ENCODE measurements around the gene RFTN1.
A peak's percentile ranks its signal among the peaks of the same experiment; 100 is the strongest.

The RFTN1 gene

DNA sequence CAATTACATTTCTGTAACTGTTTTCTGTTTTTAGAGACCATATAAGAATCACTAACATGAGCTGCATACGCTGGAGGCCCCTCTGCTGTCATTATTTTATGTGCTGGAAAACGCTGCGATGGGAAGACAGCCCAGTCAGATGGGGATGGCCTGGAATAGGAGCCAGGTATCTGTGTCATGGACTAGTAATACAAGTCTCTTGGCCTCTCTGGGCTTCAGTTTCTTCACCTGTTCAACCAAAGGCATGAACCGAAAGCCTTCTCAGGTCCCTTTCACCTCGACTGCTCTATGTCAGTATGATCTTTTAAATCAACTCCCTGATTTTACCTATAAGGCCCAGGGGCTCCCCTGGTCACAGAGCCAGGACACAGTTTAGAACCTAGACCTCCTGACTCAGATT, 14.6 kb upstream of the RFTN1 start:
- no peak for DNase-seq

DNA sequence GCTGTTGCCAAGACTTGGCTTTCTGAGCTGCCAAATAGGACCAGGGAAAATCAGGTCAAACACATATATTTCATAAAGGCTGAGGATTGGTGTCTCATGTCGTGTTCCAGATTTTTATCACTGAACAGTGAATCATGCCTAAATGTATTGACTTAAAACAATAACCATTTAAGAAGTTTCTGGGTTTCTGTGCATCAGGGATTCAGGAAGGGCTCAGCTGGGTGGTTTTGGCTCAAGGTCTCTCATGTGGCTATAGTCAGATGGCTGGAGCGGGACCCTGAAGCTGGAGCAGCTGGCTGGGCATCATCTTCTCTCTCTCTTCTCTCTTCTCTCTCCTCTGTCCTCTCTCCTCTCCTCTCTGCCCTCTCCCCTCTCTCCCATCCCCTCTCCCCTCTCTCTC, 10.7 kb upstream of the RFTN1 start:
- no peak for DNase-seq

DNA sequence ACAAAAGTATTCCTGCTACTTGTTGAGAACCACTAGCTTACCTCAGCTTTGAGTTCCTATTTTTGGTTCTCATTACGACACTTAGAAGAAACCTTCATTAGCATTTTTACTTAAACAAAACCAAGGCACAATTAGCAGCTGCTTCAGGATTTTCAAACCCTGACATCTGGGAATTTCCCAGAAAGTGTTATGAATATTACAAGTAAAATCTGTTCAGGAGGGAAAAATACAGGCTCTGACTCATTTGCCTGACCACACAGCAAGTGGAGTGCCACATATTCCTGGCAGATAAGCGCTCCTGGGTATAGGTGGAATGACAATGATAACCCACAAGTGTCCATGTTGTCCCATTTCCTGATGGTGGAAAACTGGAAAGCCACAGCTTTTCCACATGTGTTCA, 10.3 kb upstream of the RFTN1 start:
- DNase-seq = peak; percentile 15

DNA sequence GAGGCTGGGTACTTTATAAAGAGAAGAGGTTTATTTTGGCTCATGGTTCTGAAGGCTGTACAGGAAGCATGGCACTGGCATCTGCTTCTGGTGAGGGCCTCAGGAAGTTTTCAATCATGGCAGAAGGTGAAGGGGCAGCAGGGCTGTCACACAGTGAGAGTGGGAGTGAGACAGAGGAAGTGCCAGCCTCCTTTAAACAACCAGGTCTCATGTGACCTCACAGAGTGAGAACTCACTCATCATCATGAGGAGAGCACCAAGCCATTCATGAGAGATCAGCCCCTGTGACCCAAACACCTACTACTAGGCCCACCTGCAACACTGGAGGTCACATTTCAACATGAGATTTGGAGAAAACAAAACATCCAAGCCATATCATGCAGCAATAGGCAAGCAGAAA, 9.3 kb upstream of the RFTN1 start:
- DNase-seq = no peak

DNA sequence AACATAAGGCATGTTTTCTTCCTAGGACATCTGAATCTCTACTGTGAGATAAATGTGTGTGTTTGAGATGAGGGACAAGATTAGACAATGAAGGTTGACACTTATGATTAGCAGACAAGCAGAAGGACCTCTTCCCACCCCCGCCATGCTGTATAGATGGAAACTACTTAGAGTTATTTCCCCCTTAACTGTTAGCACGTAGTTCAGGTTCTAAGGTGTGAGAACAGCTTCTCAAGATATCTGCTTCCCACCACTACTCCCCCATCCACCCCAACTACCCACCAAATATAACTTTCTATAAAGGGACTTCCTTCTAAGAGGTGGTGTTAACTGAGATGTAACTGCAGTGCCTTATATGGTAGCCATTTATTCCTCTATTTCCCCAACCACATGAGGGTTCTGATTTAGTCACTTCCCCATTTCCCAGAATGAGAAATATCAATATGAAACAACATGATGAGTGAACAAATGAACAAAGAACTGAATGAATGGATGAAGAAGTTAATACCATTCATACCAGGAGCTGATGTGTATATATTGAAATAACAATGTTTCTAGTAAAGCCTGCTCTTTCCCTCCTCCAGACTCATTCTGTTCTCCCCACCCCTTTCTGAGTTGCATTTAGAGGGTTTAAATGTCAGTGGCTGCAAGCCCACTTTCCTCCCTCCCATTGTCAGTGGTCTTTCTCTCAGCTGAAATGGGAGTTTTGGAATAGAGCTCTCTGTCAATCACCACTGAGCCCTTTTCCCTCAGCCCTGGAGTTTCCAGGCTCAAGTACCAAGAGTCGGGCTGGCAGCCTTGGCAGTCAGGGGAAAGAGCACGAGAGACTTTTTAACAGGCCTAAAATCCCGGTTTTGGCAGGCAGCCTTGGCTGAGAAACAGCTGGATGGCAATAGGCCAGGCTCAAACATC, 7.7 kb upstream of the RFTN1 start:
- peak; percentile 74 for DNase-seq

DNA sequence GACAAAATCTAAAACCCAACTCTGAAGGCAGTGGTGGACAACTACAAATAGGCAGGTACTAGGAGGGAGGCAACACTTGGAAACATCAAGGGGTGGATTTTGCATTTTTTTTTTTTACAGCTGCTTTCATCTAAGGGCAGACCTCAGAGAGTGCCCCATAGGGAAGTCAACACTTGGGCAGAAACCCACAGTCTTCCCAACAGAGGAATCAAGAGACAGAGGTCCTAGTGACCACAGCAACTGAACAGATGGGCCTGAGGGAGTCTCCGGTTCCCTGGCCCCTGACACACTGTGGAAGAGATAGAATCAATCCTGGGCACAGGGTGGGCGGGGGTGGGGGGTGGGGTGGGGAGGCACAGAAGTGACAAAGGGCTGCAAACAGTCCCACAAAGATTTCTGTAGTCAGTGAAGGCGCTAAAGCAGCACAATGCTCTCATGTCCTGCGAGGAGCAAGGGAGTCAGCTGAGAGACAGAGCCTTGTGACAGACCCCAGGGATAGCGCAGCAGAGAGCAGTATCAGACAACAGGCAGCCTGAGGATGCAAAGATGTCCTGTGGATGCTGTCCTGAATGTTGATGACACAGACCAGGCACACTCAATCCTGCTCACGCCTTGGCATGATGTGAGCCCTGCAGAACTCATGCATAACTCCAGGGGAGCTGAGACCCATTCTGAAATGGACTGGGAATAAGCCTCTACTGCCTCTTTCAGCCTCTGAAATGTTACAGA, 6.9 kb upstream of the RFTN1 start:
- DNase-seq = peak; percentile 68

DNA sequence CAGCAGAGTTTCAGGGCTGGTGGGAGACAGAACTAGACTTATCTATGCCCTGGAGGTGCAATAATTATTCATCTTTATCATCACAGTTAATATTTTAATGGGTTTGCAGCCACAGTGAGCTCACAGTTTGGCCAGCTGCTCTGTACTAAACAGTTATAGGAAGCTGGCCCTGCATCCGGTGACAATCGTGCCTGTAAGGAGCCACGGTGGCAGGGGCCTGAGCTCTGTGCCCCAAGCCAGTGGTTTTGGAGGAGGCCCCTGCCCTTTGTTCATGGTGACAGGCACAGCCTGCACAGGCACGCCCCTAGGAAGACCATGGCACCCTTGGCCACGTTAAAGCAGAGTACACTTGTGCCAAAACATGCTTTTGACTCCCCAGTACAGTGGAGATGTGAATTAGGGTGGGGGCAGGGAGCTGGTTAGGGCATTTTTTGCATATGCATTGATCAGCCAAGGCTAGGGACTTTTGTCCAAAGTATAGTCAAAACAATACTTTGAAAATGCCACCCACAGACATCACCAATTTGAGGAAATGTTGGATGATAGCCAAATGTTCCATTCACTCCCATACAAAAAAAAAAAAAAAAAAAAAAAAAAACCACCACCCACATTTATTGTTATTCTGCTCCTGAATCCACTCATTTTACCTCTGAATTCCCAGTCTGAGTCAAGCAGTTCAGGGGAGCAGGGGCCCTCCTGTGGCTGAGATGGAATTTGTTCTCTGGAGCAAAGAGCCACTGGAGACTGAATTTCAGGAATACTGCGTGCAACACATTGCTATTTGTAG, 3.4 kb upstream of the RFTN1 start:
- DNase-seq = no peak

DNA sequence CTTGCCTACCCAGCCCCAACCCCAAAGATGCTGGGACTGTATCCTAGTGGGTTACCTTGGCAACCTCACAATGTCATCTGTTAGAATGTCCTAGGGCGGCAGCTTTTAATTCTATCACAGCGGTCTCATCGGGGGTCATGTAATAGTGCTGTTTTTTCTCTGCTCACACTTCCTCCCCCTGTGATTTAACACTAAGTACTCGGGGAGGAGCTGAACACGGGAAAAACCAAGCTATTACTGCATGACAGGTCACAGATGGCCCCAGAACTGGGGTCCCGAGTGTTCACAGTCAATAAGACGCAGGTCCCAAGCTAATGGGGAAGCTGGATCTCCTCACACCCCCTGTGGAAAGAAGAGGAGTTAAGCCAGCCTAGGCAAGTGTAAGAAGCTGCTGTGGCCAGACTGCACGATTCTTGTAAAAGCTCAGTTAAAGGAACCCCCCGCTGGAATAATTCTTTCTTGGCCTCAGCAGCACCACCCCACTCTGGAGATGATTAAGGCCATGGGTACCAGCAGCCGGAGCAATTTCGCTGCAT, 2.5 kb upstream of the RFTN1 start:
- DNase-seq = no peak

DNA sequence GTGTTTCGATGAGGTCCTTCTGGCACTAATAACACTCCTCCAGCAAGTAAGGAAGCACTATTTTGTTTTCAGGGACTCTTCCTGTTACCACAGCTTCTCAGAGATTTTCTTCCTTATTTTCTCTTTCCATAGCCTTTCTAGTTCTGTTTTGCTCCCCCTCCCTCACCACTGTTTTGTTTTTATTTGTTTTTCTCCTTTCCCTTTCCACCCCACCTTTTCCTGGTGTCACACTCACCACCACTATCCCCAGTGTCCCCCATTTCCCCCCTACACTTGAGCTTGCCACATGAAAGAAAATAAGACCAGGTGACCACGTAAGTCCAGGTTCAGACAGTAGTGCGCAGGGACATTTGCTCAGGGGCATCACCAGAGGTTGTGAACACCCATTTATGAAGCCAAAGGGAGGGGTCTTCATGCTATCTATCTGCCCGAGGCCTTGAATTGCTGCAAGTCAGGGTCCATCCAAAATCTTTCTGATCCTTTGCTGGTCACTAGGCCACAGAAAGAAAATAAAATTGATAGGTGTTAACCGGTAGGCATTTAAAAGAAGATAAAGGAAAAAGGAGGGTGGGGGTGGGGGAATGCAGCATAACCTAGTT, 1.4 kb upstream of the RFTN1 start:
- peak; percentile 13 for DNase-seq

DNA sequence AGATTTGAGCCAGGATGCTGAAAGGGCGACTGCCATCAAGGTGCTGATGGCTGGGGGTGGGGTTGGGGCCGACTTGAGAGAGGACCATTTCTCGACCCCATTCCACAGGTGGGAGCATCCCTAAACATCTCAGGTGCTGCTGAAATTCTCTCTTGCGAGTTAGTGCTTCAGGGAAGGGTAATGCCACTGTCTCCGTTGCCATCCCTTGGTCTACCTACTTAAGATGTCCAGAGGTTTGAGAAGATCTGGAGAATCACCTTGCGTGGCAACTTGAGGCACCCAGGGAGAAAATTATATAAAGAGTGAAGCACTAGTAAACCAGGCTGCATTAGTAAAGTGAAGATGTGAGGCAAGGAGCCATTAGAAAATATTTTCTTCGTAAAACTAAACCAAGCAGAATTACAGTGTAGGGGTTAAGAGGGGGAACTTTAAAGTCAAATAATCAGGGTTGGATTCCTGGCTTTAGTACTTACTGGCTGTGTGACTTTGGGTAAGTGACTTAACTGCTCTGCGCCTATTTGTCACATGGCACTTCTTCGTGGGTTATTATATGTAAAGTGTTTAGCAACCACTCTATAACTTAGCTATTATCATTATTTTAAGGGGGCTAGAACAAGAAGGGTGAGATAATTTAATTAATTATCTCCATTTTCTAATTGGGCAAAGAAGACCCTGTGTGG, 662 bp upstream of the RFTN1 start:
- DNase-seq = no peak

DNA sequence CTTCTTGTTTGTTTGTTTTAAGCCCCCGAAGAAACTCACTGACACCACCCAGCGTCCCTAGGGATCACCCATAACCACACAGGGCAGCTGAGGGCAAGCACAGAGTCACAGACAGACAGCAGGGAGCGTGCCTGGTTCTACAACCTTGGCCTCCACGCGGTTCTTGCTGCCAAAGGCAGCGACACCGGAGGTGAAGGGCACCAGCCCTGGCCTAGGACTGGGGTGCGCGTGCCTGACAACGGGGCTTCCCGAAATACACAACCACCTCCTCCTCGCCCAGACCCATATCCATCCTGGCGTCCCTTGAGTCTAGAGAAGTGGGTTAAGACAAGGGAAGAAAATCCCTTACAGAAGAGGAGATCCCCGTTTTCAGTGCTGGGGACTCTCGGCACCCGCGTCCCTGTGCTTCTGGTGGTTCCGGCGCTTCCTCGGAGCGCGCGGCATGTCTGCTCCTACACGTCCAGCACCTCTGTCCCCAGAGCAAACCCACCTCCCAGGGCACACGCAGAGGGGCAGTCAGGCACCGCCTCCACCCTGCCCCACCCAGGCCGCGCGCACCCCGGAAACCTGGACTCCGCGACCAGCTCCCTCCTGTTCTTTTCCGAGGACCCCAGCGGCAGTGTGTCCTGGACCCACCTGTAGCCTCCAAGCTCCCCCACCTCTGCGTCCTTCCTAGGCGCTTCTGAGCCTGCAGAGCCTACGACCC, 911 bp downstream of the RFTN1 start:
- no peak for DNase-seq

DNA sequence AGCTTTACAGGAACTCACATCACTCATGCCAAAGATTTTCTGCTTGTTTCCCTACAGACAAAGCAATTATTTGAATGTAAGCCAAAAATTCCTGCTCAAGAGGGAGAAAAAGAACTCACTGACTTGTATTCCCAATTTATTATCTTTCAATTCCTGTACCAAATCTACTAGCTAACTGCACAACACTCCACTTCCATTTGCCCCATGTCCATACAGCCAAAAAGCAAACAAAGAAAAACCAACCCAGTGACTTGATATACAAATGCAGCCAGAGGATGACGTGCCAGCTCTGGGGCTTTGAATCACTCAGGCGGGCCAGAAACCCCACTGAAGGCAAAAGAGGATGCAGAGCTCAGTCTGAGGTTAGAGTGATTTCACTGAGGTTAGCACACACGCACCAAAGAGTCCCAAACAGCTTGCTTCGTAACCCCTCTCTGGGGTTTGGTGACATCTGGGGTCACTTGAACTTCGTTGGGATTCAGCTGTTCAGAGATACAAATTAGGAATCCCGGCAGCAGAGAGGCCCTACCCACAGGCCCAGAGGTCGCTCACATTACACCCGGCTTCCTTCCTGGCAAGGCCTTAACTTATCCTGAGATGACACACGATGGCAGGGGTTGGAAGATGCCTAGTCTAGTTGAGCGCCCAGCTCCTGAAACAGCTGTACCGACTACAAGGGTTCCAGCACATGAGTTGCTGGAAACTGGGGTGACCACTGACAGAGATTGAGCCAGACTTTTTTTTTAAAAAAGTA, 1.6 kb downstream of the RFTN1 start:
- DNase-seq = peak; percentile 99

DNA sequence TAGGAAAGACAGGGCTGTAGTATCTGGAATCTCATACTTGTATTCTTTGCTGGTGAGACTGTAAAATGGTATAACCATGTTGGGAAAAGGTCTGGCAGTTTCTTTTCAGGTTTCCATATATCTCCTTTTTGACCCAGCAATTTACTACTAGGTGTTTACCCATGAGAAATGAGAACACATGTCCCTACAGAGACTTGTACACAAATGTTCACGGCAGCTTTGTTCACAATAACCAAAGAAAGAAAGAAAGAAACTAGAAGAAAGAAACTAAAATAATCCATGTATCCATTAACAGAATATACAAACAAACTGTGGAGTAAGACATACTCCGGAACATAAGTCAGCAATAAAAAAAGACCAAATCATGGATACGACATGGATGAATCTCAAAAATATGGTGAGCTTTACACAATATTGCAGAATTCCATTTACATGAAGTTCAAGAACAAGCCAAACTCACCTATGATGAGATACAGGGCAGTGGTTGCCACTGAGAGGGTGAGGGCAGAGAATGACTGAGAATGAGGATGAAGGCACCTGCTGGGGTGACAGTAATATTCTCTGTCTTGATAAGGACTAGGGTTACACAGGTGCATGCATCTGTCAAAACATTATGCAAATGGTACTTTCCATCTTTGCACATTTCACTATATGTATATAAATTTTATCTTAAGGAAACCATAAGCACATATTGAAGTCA, 2.7 kb downstream of the RFTN1 start:
- DNase-seq = no peak

DNA sequence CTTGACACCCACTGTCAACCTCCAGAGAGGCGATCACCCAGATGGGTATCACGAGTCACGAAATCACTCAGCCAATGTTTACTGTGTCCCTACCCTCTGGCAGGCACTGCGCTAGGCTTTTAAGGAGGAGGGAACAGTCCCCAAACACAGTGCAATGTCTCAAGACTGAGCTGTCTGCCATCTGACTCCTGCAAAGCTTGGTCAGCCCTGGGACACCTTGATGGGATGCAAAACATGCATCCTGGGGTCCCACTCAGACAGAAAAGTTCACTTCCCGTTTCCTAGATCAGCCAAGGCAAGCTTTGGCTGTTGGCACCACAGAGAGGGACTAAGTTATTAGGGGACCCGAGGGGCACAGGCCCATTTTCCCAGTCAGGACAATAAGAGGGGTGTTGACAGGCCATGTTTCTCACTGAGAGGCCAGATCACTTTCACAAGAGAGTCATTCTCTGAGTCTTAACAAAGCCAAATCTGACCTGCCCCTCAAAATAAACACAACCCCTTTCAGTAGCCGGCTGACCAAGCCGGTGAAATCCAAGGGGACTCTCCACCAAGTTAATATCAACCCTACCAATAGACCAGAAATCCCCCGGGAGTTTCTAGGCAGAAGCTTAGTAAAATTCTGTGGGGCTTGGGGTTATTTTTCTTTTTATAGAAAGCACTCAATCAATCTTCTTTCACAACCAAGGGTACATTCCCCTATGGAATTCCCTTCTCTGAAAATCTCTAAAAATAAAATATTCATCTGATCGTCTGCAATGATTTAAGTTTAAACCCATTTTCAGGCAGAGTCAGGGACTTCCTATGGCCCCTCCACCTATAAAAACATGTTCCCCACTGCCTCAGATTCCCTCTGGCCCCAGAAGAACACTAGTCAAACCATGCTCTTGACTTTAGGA, 3.5 kb downstream of the RFTN1 start:
- DNase-seq = no peak

DNA sequence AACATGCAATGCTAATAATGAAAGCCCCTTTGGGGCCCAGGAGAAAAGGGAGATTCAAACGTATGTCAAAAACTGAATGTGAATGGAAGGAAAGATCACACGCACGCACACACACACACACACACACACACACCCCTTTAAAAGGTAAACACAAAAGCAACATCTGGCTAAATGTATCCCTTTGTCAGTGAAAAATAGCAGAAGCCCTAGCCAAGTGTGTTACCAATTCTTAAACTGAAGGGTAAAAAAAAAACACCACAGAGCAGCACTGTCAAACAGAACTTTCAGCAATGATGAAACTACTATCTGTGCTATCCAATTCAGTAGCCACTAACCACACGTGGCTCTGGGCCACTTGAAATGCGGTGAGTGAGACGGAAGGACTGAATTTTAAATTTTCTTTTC, 4.9 kb downstream of the RFTN1 start:
- peak; percentile 87 for DNase-seq

DNA sequence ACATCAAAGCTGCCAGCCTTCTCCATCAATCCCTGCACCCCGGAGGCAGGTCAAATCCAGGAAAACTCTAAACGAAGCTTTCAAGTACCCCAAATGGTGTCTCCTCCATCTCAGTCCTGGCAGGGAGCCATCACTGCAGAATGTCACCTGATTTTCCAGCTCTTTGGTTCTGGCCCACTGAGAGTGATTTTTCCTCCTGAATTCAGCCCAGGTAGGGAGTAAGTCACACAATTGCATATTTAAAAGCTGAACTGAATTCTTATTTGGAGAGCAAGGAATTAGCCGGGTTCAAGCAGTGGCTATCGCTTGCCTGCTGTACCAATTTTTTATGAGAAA, 5.3 kb downstream of the RFTN1 start:
- no peak for DNase-seq

DNA sequence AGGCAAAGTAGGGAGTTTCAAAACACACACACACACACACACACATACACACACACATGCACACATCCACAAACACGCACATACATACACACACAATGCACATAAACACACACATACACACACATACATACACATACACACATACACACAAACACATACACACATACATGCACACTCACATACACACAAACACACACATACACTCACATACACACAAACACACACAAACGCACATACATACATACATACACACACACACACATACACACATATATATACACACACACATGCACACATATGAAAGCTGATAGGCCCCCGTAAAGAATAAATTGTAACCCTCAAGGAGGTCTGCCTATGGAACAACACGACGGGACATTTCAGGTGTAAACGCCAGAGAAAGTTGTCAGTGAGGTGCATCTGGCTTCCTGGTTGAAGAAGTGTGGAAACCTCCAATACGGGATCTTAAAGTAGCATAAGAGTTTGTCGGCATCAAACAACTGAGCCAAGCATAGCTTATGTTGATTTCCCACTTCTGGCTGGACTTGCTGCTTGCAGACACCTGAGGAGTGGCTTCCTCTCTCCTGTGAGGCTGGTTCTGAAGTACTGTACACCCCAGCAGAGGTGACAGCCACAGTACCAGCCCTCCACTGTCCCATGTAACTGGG, 5.8 kb downstream of the RFTN1 start:
- DNase-seq = no peak

DNA sequence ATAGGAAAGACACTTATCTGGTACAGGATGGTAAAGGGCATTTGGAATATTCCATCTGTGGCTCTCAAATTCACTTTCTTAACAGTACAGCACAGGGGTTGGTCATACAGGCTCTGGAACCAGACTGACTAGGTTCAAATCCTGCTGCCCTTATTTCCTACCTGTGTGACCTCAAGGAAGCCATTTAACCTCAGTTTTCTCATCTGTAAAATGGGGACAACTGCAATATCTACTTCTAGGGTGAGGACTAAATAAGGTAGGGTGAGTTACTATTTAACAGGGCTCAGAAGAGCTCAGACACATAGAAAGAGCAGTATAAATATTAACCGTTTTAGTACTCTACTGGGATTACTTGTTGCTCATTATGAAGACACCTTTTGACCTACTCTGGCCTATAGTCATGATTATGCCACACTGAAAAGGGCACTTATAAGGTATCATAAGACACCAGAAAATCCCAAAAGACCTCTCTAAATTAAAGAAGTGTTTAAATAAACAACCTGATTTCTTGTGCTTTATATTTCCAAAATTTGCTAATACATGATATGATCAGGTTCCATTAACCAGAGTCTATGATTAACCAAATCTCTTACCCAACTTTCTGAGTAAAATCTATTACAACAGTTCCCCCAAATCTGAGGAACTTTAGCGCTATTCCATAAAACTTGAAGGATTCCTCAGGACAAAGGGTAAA, 6.5 kb downstream of the RFTN1 start:
- no peak for DNase-seq

Measured in MV-4-11 (cell line).